ENCODE results near the gene GASK1A. TPM values are rescaled to one million over a fixed set of nuclear protein-coding genes. Genes with fewer than 3 reads are reported as not detected.

Gene GASK1A
- total RNA-seq, 4 donors from 2014 or later: 2.6 to 9.5 (median 8.8) TPM

DNA sequence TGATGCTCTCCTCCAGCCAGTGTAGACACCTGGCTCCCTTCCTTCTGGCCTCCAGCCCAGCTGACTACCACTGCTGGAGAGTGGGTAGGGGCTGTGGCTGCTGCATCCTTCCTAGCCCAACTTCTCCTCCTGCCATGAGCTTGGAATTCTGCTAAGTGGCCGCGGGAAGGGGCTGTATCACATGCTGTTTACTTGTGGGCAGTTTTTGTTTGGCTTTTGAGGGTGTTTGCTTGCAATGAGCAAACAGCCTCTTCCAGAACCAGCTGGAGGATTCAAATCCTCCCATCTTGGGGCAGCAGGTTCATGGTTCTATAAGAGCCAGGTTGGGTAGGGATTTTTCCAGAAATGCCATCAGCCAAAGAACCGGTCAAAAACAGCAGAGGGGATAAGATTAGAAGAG, 9.0 kb downstream of the GASK1A start:
- Histone ChIP-seq H3K4me3 (replicated peaks in 1 of 3) (no peak overlapping the region), H3K9me3 (no peaks in the 10 kb centered on the region), H3K27ac (no peak overlapping the region), H3K36me3 (no peaks in the 10 kb centered on the region), H3K27me3 (no peaks in the 10 kb centered on the region), H3K4me1 (no peaks in the 10 kb centered on the region)
- no peak for DNase-seq
- intact Hi-C loops (cut with DNase I): no loop called here
- TF ChIP-seq, protein P1, sequence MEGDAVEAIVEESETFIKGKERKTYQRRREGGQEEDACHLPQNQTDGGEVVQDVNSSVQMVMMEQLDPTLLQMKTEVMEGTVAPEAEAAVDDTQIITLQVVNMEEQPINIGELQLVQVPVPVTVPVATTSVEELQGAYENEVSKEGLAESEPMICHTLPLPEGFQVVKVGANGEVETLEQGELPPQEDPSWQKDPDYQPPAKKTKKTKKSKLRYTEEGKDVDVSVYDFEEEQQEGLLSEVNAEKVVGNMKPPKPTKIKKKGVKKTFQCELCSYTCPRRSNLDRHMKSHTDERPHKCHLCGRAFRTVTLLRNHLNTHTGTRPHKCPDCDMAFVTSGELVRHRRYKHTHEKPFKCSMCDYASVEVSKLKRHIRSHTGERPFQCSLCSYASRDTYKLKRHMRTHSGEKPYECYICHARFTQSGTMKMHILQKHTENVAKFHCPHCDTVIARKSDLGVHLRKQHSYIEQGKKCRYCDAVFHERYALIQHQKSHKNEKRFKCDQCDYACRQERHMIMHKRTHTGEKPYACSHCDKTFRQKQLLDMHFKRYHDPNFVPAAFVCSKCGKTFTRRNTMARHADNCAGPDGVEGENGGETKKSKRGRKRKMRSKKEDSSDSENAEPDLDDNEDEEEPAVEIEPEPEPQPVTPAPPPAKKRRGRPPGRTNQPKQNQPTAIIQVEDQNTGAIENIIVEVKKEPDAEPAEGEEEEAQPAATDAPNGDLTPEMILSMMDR (IDR thresholded peaks at IDR 0.05): no peak
- TF ChIP-seq POLR2A (IDR thresholded peaks at IDR 0.05): no peak
- WGBS, 2 donors: 70 to 72% methylated on average over 3 of the region's 3 CpGs

DNA sequence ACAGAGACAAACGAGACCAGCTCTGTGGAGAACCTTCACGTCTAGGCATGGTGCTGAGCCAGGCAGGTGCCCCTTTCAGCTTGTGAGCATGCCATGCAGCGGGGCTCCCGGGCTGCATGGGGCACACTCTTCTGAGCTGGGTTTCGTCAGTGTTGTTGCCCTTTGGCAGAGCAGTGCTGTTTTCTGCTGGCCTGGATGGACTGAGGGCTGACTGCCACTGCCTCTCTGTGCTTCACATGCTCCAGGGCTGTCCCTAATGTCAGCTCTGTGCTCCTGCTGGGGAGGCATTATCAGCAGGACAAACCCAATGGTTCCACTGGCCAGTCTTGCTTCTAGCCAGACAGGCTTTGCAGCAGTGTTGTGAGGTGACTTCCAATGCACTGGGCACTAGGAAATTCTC, 9.5 kb downstream of the GASK1A start:
- TF ChIP-seq, protein P1 (IDR thresholded peaks at IDR 0.05): no peak
- TF ChIP-seq POLR2A (IDR thresholded peaks at IDR 0.05): no peak
- H3K27me3 ChIP-seq: no peaks in the 10 kb centered on the region
- H3K9me3 ChIP-seq: no peaks in the 10 kb centered on the region
- intact Hi-C loops (cut with DNase I): no loop called here
- H3K36me3 ChIP-seq: no peaks in the 10 kb centered on the region
- no peaks in the 10 kb centered on the region for H3K4me1 ChIP-seq
- no peak overlapping the region for H3K27ac ChIP-seq
- no peak for DNase-seq
- 82 to 83% methylated on average over 5 of the region's 5 CpGs for WGBS, 2 donors
- H3K4me3 ChIP-seq (replicated peaks in 1 of 3): no peak overlapping the region

DNA sequence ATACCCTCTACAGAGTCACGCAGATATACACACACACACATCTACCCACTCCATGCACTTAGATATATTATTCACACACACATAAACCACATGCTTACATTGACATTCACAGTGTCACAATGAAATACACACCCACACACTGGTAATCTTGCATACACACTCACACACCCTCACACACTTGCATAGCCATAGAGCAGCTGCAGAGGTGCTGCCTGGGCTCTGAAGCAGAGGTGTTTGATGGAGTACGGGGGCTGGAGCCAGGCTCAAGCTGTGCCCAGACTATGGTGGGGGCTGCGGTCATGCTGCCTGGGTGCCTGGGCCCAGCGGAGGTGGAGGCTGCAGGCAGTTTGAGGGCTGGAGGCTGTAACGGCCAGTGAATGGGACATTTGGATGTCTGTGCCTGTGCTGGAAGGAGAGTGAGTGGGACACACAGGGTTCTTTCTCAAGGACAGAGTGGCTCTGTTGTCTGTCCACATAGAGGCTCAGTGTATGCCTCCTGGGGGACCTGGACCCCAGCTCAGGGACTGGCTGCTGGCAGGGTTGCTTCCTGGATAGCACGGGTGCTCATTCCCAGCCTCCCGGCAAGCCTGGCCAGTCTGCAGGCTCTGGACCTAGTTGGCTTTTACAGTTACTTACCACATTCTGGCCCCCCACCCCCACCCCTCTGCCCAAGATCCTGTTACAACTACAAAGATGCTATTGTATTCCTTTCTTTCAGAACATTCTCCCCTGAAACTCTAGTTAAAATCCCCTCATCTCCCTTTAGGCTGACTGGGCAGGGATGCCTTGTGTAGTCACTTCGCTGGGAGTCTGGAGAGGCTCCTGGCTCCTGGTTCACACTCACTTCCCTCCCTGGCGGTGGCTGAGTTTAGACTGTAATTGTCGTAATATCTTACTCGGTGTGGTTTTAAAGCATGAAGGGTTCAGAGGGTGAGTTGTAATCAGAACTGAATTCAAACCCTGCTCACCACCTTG, 12.5 kb downstream of the GASK1A start:
- no peaks in the 10 kb centered on the region for H3K4me1 ChIP-seq
- DNase-seq: no peak
- H3K27me3 ChIP-seq: no peaks in the 10 kb centered on the region
- H3K36me3 ChIP-seq: no peaks in the 10 kb centered on the region
- no peak overlapping the region for H3K27ac ChIP-seq
- intact Hi-C loops (cut with DNase I): no loop called here
- TF ChIP-seq, protein P1 (IDR thresholded peaks at IDR 0.05): no peak
- no peak for TF ChIP-seq POLR2A (IDR thresholded peaks at IDR 0.05)
- H3K9me3 ChIP-seq: no peaks in the 10 kb centered on the region
- WGBS, 2 donors: 76 to 84% methylated on average over 9 to 10 of the region's 11 CpGs
- no peak overlapping the region for H3K4me3 ChIP-seq (replicated peaks in 1 of 3)

DNA sequence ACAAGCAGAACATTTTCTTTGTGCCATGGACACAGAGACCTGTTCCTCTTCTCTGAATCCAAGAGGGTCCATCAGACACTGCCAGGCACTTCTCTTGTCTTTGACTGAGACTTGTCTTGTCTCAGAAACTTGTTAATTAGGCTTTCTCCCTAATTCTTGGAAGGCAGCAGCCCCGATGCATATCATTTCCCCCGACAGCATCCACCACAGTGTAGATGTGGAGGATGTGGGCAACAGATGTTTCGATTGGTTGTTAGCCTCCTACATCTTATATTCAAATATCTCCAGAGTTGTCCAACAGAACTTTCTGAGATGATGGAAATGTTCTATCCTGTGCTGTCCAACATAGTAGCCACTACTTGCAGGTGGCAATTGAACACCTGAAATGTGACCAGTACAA, 15.5 kb downstream of the GASK1A start:
- WGBS, 2 donors: 89 to 100% methylated on average over 3 of the region's 3 CpGs
- Histone ChIP-seq H3K36me3 (no peaks in the 10 kb centered on the region), H3K4me1 (no peaks in the 10 kb centered on the region), H3K4me3 (replicated peaks in 1 of 3) (no peak overlapping the region), H3K27me3 (no peaks in the 10 kb centered on the region), H3K27ac (no peak overlapping the region), H3K9me3 (no peaks in the 10 kb centered on the region)
- TF ChIP-seq, protein P1 (IDR thresholded peaks at IDR 0.05): no peak
- no peak for TF ChIP-seq POLR2A (IDR thresholded peaks at IDR 0.05)
- intact Hi-C loops (cut with DNase I): no loop called here
- no peak for DNase-seq

DNA sequence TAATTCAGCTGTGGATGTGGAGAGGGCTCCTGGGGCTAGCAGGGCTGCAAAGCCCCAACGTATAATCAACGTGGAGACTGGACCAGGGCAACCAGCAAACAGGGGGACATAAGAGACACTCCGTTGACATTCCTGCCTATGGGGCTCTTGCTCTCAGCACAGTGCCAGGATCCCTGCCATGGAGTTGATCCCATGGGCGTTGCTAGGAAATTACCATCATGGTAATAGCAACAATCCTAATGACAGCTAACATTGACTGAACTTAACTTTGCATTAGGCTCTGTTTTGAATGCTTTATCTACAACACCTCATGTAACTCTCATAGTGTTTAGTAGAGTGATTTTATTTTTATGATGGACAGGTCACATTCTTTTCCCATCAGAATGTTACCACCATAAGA, 16.9 kb downstream of the GASK1A start:
- Histone ChIP-seq H3K9me3 (no peaks in the 10 kb centered on the region), H3K27me3 (no peaks in the 10 kb centered on the region), H3K36me3 (no peaks in the 10 kb centered on the region), H3K27ac (no peak overlapping the region), H3K4me3 (replicated peaks in 1 of 3) (no peak overlapping the region), H3K4me1 (peaks cover 0 to 5% of the 10 kb centered on the region in 2 donors)
- WGBS, 2 donors: 83 to 91% methylated on average over 3 to 4 of the region's 4 CpGs
- intact Hi-C loops (cut with DNase I): no loop called here
- TF ChIP-seq POLR2A (IDR thresholded peaks at IDR 0.05): no peak
- TF ChIP-seq, protein P1 (IDR thresholded peaks at IDR 0.05): no peak
- DNase-seq: no peak
